Fibroblast of skin of left biceps (primary cell): ENCODE results near the gene QDPR.

Experiments used
- DNase-seq, 2 experiments: peaks; one replicate each; pipeline ENCODE4 v3.0.0-alpha.2; 2013; ENCODE audit warnings: low read depth in 2 of 2

Gene QDPR

GRCh38 chr4:17528551-17529165 lies 16.8 kb upstream of the QDPR start:
- no peak for DNase-seq

DNA sequence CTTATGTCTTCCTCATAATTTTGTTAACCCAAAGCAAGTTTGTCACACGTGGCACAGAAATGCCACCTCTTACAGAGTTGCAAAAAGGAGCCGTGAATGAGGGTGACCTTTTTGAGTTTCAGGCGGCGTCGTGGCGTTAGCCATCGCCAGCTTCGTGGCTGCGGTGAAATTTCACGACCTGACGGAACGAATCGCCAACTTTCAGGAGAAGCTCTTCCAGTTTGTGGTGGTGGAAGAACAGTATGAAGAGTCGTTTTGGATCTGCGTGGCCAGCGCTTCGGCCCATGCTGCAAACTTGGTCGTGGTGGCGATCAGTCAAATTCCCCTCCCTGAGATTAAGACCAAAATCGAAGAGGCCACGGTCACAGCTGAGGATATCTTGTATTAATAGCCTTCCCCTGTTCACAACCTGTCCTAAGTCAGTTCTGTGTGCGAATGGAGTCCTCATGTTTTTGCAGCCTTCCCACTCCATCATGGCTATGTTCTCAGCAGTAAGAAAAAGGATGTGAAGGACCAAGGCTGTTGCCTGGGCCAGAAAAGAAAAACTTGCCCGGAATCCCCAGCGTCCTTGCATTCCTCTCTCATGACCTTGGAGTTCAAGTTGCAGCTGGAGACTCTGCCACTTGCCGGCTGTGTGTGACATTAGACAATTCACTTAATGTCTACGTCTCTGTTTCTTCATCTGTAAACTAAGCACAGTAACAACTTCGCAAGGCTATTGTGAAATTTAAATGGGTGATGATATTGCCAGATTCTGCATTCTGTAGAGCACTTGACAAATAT lies 15.0 kb upstream of the QDPR start:
- no peak for DNase-seq

DNA sequence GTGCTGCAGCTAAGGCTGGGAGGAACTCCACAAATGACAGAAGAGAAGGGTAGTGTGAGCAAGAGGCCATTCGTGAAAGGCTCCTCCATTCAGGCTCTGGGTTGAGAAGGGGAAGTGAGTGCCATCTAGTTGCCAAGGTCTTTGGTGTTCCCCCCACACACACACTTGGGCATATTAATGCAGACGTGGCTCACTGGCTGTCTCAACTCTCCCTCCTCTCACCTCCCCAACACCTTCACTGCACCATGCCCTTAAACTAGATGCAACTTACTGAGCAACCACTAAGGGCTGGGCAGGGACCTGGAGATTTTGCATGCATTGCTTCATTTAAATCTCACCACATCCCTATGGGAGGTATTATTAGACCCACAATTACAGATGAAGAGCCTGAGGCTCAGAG lies 11.8 kb upstream of the QDPR start:
- no peak for DNase-seq

GRCh38 chr4:17521595-17521994 lies 9.7 kb upstream of the QDPR start:
- no peak for DNase-seq

- no peak for DNase-seq
These were observed 5.8 kb upstream of the QDPR start for GRCh38 chr4:17517664-17518063.

DNA sequence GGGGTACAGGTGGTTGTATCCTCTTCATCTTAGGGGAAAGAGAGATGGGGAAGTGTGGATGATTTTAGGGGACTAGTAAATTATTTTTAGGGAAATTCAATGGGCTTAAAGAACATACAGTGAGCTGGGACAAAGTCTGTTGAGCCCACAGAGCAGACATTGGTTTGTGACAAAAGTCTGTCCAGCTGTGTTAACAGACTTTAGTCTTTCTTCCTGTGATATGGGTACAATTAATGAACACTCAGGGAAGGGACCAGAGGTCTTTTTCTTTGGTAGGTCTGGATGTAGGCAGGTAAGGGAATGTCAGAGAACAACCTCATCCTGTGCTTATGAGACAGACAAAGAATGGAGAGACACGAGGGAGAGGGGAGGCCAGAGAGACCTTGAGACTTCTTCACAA lies 5.1 kb upstream of the QDPR start:
- no peak for DNase-seq

GRCh38 chr4:17515445-17516407 lies 3.8 kb upstream of the QDPR start:
- no peak for DNase-seq

DNA sequence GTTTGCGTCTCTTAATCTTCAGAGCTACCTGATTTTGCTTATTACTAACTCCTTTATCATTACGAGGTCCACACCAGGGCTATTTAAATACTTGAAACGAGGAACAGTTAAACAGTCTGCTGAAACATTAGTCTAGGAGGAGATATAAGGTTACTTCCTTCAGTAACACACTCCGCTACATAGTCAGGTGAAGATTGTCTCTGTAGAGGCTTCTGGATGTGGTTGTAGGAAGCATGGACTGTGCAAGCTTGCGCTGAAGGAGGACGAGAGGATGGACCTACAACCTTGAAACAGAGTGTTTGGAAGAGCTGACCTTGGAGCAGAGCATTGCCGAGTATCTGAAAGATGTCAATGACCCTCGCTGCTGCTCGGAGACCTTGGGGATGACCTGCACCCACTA lies 3.0 kb upstream of the QDPR start, which contains the start of gene CLRN2:
CLRN2 (plus strand) TSS at position 301 of the 400 bp plus-strand sequence. CDS start 102 bp downstream, outside the sequence.
- DNase-seq, result no peak

- DNase-seq, result no peak
These were observed 1.2 kb upstream of the QDPR start for GRCh38 chr4:17512973-17513665.

- no peak for DNase-seq
These were observed 361 bp downstream of the QDPR start for GRCh38 chr4:17511509-17511949.

GRCh38 chr4:17511051-17511450 lies 839 bp downstream of the QDPR start:
- no peak for DNase-seq

DNA sequence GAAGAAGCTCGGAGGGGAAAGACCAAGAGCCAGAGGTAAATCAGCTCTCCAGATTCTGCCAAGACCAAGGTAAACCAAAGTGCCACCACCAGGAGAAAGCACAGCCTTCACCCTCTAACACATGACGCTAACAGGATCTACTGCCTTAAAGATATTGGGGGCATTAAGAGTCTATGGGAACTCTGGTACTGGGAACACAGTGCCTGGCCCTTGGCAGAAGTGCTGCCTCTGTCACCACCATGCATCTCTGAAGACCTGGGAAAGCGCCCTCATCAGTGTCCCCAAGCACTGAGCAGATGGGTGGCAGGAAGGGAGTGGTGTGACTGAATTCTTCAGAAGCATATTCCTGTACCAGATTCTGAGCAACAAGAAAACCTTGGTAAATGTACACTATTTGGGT lies 1.3 kb downstream of the QDPR start:
- no peak for DNase-seq

DNA sequence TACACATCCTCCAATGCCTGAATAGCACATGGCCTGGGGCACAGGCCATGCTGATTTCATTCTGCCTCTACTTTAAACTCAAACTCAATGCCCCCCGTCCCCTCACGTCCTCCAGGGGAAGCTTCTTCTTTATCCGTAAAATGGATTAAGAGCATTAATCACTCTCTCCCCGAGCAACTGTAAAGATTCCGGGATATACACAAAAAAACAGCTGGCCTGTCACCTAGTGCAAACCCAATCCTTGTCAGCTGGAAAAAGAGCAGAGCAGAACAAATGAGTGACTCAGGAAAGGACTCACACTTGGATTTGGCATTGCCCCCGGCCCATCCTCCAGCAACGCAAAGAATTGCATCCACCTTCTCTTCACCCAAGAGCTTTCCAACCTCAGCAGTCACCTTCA lies 7.8 kb downstream of the QDPR start:
- DNase-seq, result no peak

- no peak for DNase-seq
These were observed 9.1 kb downstream of the QDPR start for GRCh38 chr4:17502756-17503155.

DNA sequence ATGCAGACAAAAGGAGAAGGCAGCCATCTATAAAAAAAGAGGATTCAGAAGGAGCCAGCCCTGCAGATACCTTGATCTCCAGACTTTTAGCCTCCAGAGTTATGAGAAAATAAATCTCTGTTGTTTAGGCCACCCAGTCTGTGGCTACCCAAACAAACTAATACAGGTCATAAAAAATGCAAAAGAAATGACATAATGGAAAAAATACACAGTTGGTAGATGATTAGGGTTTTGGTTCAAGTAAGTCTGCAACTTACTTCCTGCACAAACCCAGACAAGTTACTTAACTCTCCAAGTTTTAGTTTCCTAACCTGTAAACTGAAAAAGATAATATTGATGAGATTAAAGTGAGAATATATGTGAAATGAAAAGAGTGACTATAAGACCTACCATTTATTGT lies 11.3 kb downstream of the QDPR start:
- DNase-seq, result no peak

GRCh38 chr4:17497890-17498523 lies 13.9 kb downstream of the QDPR start:
- no peak for DNase-seq

DNA sequence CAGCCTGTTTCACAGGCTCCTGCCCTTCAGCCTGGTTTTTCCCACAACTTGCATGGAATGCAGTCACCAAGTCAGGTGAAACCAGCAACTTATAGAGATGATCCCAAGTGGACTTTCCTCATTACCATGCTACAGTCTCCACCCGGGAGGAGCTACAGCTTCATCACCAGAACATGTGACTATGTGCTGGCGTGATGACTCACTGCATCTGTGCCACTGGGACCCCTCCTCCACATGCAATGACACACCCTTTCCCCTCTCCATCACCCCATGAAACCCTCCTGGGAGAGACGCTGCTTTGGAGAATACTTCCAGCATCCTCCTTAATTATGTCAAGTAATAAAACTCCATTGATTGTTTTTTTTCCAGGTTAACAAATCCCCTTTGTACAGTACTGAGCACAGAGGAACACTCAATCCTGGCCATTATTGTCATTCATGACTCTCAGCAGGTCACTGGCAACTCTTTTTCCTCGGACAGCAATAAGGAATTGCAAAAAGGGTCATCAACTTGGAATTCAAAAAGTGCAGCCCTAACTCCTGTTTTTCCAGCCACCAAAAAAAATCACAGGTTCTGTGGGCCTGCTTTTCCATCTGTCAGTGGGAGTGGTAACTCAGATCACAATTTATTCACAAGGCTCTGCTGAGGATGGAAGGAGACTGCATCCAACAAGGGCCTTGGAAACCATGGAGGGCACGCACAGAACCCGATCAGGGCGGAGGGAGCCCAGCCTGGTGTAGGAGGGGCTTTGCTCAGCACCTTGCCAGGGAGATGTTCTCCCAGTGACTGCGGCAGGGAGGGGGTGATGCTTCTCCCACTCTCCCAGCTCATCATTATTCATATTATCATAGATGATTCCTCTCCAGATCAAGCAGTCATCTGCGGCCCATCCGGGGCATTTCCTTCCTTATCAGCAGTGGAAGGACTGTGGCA lies 17.4 kb downstream of the QDPR start:
- DNase-seq, result peak in 1 of 2 experiments; percentile 19

DNA sequence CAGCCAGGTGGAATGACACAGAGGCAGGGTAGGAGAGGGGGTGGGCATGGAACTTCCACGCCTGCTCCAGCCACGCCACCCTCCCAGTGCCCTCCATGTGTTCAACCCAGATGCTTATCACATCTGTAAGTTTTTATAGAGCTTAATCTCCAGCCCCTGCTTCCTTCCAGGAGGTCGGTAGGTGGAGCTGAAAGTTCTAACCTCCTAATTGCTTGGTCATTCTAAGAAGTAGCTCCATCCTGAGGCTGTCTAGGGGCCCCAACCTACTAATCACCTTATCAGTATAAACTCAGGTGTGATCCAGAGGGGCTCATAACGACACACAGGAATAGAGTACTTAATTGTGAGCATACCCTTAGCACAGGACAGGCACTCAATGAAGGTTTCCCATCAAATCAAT lies 18.3 kb downstream of the QDPR start:
- DNase-seq, result no peak

GRCh38 chr4:17492876-17493275 lies 19.0 kb downstream of the QDPR start:
- DNase-seq, result no peak
